ENCODE measurements around the gene RTN4RL2. TPM values are rescaled to one million over a fixed set of nuclear protein-coding genes. Genes with fewer than 3 reads are reported as not detected.

Gene RTN4RL2
- polyA plus RNA-seq, 1 donor from 2014 or later, result 0.66 TPM

GRCh38 chr11:57464539-57465181, 4.3 kb downstream of the RTN4RL2 start:
- H3K9me2 ChIP-seq (ENCODE audit: insufficient read depth, low read length), result no peaks in the 10 kb centered on the region
- H3K27ac ChIP-seq (ENCODE audit: low read length), result no peak overlapping the region
- peaks cover 28% of the 10 kb centered on the region for H3K27me3 ChIP-seq (ENCODE audit: insufficient read depth, low read depth, low read length)
- no peak overlapping the region for H2AFZ ChIP-seq (ENCODE audit: low read depth, low read length)
- H3K9me3 ChIP-seq (ENCODE audit: low read length), result no peaks in the 10 kb centered on the region
- H3F3A ChIP-seq (ENCODE audit: insufficient read depth, low read length, poor library complexity, severe bottlenecking), result no peaks in the 10 kb centered on the region
- no peak overlapping the region for H3K4me2 ChIP-seq (ENCODE audit: low read length)
- H3K79me2 ChIP-seq (replicated peaks; ENCODE audit: insufficient read depth, low read length), result no peaks in the 10 kb centered on the region
- H3K4me3 ChIP-seq (ENCODE audit: low read length), result no peak overlapping the region
- H3K9ac ChIP-seq (ENCODE audit: low read length), result no peak overlapping the region
- H4K20me1 ChIP-seq (ENCODE audit: insufficient read depth), result no peaks in the 10 kb centered on the region
- no peaks in the 10 kb centered on the region for H3K36me3 ChIP-seq (ENCODE audit: insufficient read depth, low read length)
- no peak for TF ChIP-seq EZH2 (IDR thresholded peaks at IDR 0.05; ENCODE audit: borderline replicate concordance, insufficient read depth, low read length, poor library complexity, severe bottlenecking)
- no peak for TF ChIP-seq REST (IDR thresholded peaks at IDR 0.05; ENCODE audit: borderline replicate concordance)
- no peak for TF ChIP-seq RAD21 (conservative IDR thresholded peaks at IDR 0.05)
- no peak for TF ChIP-seq SMC3 (conservative IDR thresholded peaks at IDR 0.05; ENCODE audit: poor library complexity)
- TF ChIP-seq POLR2AphosphoS5 (IDR thresholded peaks at IDR 0.05), result no peak
- TF ChIP-seq TAF1 (IDR thresholded peaks at IDR 0.05; ENCODE audit: low read depth), result no peak
- no peak for TF ChIP-seq MXI1 (conservative IDR thresholded peaks at IDR 0.05; ENCODE audit: poor library complexity, severe bottlenecking)
- TF ChIP-seq CTCF (IDR thresholded peaks at IDR 0.05; ENCODE audit: poor library complexity, severe bottlenecking), result no peak
- TF ChIP-seq EP300 (conservative IDR thresholded peaks at IDR 0.05; ENCODE audit: poor library complexity, severe bottlenecking), result no peak

- no peaks in the 10 kb centered on the region for H4K20me1 ChIP-seq (ENCODE audit: insufficient read depth)
- H3K27me3 ChIP-seq (ENCODE audit: insufficient read depth, low read depth, low read length), result peaks cover 9% of the 10 kb centered on the region
- H3K4me2 ChIP-seq (ENCODE audit: low read length), result no peak overlapping the region
- H3F3A ChIP-seq (ENCODE audit: insufficient read depth, low read length, poor library complexity, severe bottlenecking), result no peaks in the 10 kb centered on the region
- no peak overlapping the region for H3K4me3 ChIP-seq (ENCODE audit: low read length)
- no peaks in the 10 kb centered on the region for H3K36me3 ChIP-seq (ENCODE audit: insufficient read depth, low read length)
- H3K9me2 ChIP-seq (ENCODE audit: insufficient read depth, low read length), result no peaks in the 10 kb centered on the region
- H2AFZ ChIP-seq (ENCODE audit: low read depth, low read length), result no peak overlapping the region
- no peaks in the 10 kb centered on the region for H3K9me3 ChIP-seq (ENCODE audit: low read length)
- H3K9ac ChIP-seq (ENCODE audit: low read length), result no peak overlapping the region
- H3K79me2 ChIP-seq (replicated peaks; ENCODE audit: insufficient read depth, low read length), result no peaks in the 10 kb centered on the region
- no peak overlapping the region for H3K27ac ChIP-seq (ENCODE audit: low read length)
- TF ChIP-seq RAD21 (conservative IDR thresholded peaks at IDR 0.05) (no peak), REST (IDR thresholded peaks at IDR 0.05; ENCODE audit: borderline replicate concordance) (no peak)
Measured at GRCh38 chr11:57466680-57467079, 6.4 kb downstream of the RTN4RL2 start.
